22Rv1 (cell line): Measurements from ENCODE around the gene QPCT.

ENCODE experiments used
- H3K27ac ChIP-seq: fragments of 450-650 bp; 2 replicates; pipeline ENCODE4 v1.5.1; 2017
- CTCF ChIP-seq: fragments of 450-650 bp; IDR thresholded peaks from 2 replicates; pipeline ENCODE4 v1.5.1; 2017; ENCODE audit warnings: mild to moderate bottlenecking
- ZFX ChIP-seq: fragments of 450-650 bp; IDR thresholded peaks from 2 replicates; pipeline ENCODE4 v1.6.1; 2017; ENCODE audit warnings: antibody characterized with exemption, borderline replicate concordance

QPCT gene

GRCh38 chr2:37390777-37391176 lies 46.3 kb downstream of the QPCT start:
- TF ChIP-seq CTCF (no peak), ZFX (no peak)
- H3K27ac ChIP-seq: no peak overlapping the region

- no peak overlapping the region for H3K27ac ChIP-seq
These were observed 47.3 kb downstream of the QPCT start for GRCh38 chr2:37391711-37392110.

GRCh38 chr2:37392428-37392827 lies 48.0 kb downstream of the QPCT start:
- no peak for TF ChIP-seq CTCF
- TF ChIP-seq ZFX: no peak

More at GRCh38 chr2:37391711-37392110, 47.3 kb downstream of the QPCT start:
- TF ChIP-seq ZFX: no peak
- no peak for TF ChIP-seq CTCF

GRCh38 chr2:37394263-37394662 lies 49.8 kb downstream of the QPCT start:
- TF ChIP-seq ZFX (no peak), CTCF (no peak)
- no peak overlapping the region for H3K27ac ChIP-seq

More at GRCh38 chr2:37392428-37392827, 48.0 kb downstream of the QPCT start:
- no peak overlapping the region for H3K27ac ChIP-seq

GRCh38 chr2:37394796-37395555 lies 50.5 kb downstream of the QPCT start:
- no peak for TF ChIP-seq CTCF
- TF ChIP-seq ZFX: no peak
- H3K27ac ChIP-seq: no peak overlapping the region

- TF ChIP-seq ZFX: no peak
- no peak for TF ChIP-seq CTCF
- H3K27ac ChIP-seq: no peak overlapping the region
These were observed 52.6 kb downstream of the QPCT start for GRCh38 chr2:37396890-37397565.

- no peak overlapping the region for H3K27ac ChIP-seq
- TF ChIP-seq CTCF (no peak), ZFX (no peak)
These were observed 54.6 kb downstream of the QPCT start for GRCh38 chr2:37398990-37399389.
